Common myeloid progenitor, CD34-positive (primary cell): ENCODE measurements around the gene HCRTR1.

ENCODE experiments used
- CTCF ChIA-PET: fragments of 350-600 bp; sonication (Branson Sonifier 250); formaldehyde crosslinking; loops from one replicate; lab custom pipeline; 2021; ENCODE audit warnings: antibody characterized with exemption; lab: Charles Lee
- POLR2A ChIA-PET: fragments of 350-600 bp; sonication (Branson Sonifier 250); formaldehyde crosslinking; loops from one replicate; lab custom pipeline; 2021; ENCODE audit warnings: antibody characterized with exemption; lab: Charles Lee
- DNase-seq, 3 donors: peaks; one replicate each; pipeline versions ENCODE4 v3.0.0 to v3.0.0-alpha.2; 2013
- H3K27ac ChIP-seq, 2 experiments: 1 replicate in 1 of 2; 2 replicates in 1 of 2; pipeline ENCODE4 v1.7.0; 2013; ENCODE audit warnings: inconsistent platforms in 2 of 2, low read length in 2 of 2, mild to moderate bottlenecking in 2 of 2, low read depth in 1 of 2, moderate library complexity in 1 of 2; ENCODE audit not compliant: severe bottlenecking in 2 of 2, insufficient read depth in 1 of 2, poor library complexity in 1 of 2
- H3K27me3 ChIP-seq, 5 experiments: replicated peaks in 2 of 5; 1 replicate in 3 of 5; 2 replicates in 2 of 5; pipeline versions ENCODE4 v1.6.1 to v1.7.0; 2013; ENCODE audit warnings: low read length in 4 of 5, mild to moderate bottlenecking in 2 of 5, moderate library complexity in 2 of 5, inconsistent platforms in 1 of 5; ENCODE audit not compliant: insufficient read depth in 5 of 5, control insufficient read depth in 4 of 5
- H3K36me3 ChIP-seq, 4 experiments: 1 replicate in 2 of 4; 2 replicates in 2 of 4; pipeline versions ENCODE4 v1.6.1 to v1.7.0; 2013; ENCODE audit warnings: low read length in 3 of 4, control low read depth in 1 of 4, mild to moderate bottlenecking in 1 of 4; ENCODE audit not compliant: control insufficient read depth in 4 of 4, insufficient read depth in 4 of 4
- H3K4me1 ChIP-seq, 4 experiments: 1 replicate in 3 of 4; 2 replicates in 1 of 4; pipeline versions ENCODE4 v1.6.1 to v1.7.1; 2013; ENCODE audit warnings: low read length in 3 of 4, mild to moderate bottlenecking in 3 of 4, control low read depth in 1 of 4, inconsistent platforms in 1 of 4, moderate library complexity in 1 of 4; ENCODE audit not compliant: control insufficient read depth in 4 of 4, insufficient read depth in 4 of 4; ENCODE audit errors: control extremely low read depth in 1 of 4
- H3K4me3 ChIP-seq, 7 experiments: 1 replicate in 4 of 7; 2 replicates in 3 of 7; pipeline versions ENCODE4 v1.5.1 to v1.7.0; 2013; ENCODE audit warnings: mild to moderate bottlenecking in 7 of 7, low read length in 6 of 7, moderate library complexity in 6 of 7, inconsistent platforms in 2 of 7, low read depth in 2 of 7, control low read depth in 1 of 7; ENCODE audit not compliant: insufficient read depth in 4 of 7, control insufficient read depth in 1 of 7; ENCODE audit errors: extremely low read depth in 1 of 7
- H3K9me3 ChIP-seq, 5 experiments: 1 replicate in 4 of 5; 2 replicates in 1 of 5; pipeline versions ENCODE4 v1.6.1 to v1.7.1; 2013; ENCODE audit warnings: low read length in 4 of 5, mild to moderate bottlenecking in 2 of 5, inconsistent platforms in 1 of 5, low read depth in 1 of 5, moderate library complexity in 1 of 5; ENCODE audit not compliant: control insufficient read depth in 4 of 5, insufficient read depth in 2 of 5; ENCODE audit errors: control extremely low read depth in 1 of 5
- WGBS: methylation state at CpG from one replicate; pipeline ENCODE4 v1.1.5; 2013; ENCODE audit not compliant: insufficient coverage; 5-methylcytosine and 5-hydroxymethylcytosine counted together

Gene HCRTR1

DNA sequence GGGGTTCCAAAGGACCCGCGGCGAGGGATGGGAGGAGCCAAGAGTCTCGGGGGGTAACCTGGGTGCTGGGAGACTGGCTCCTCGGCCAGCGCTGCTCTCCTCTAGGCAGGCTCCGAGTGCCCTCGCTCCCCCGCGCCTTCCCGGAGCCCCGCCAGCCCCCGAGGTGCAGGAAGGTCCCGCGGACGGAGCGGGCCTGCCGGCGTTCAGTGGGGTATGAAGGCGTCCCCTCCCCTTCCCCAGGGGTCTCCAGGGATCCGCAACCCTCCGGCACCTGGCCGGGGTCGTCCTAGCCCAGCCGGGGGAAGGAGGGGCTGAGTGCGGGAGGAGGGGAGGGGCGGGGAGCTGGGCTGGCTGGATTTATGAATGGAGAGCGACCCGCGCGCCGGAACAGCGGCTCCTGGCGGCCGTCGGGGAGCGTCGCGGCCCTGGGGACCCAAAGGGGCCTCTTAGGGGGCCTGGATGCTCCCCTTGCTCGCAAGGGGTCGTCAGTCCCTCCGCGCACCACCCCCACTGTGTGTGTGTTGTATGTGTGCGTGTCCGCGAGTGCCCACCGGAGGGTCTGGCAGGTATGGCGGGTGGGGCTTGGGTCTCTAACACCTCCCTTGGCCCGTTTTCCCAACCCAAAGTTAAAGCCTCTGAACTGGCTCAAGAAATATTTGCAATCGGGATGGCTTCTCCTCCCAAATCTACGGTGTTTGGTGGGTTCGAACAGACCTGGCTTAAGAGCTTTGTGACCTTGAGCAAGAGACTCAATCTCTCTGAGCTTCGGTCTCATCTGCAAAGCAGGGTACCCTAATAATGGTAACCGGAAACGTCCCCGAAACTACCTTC is 642 bp downstream of the HCRTR1 start:
- ChIA-PET POLR2A (interaction anchor here (1.2 kb wide), 1 partner anchor 26 kb away, joined by 3 read pairs; the partner anchor contains the start of gene PEF1), CTCF (interaction anchor here (0.7 to 4.0 kb wide), 21 partner anchors 8 to 63 kb away, joined by 3 to 26 read pairs (median 7); partner anchors contain the start of gene PEF1)
- 21% methylated on average over 32 of the region's 56 CpGs for WGBS
- H3K36me3 ChIP-seq = no peaks in the 10 kb centered on the region
- H3K9me3 ChIP-seq = no peaks in the 10 kb centered on the region
- DNase-seq = peak; percentile 59 to 78 (median 74)
- peaks cover 0 to 12% (median 9%) of the 10 kb centered on the region in 5 experiments for H3K27me3 ChIP-seq
- H3K27ac ChIP-seq = no peak overlapping the region
- H3K4me1 ChIP-seq = peaks cover 0 to 10% (median 8%) of the 10 kb centered on the region in 4 experiments
- H3K4me3 ChIP-seq = peak overlapping the region in 6 of 7 experiments; percentile 33 to 74 (median 64)

GRCh38 chr1:31618916-31619846 is 1.7 kb downstream of the HCRTR1 start:
- Histone ChIP-seq H3K4me1 (peaks cover 0 to 10% (median 8%) of the 10 kb centered on the region in 4 experiments), H3K27ac (no peak overlapping the region), H3K27me3 (peaks cover 0 to 12% (median 9%) of the 10 kb centered on the region in 5 experiments), H3K36me3 (no peaks in the 10 kb centered on the region), H3K9me3 (no peaks in the 10 kb centered on the region), H3K4me3 (no peak overlapping the region)
- no peak for DNase-seq
- 89% methylated on average over 22 of the region's 23 CpGs for WGBS
- ChIA-PET CTCF (interaction anchor here (0.6 to 4.0 kb wide), 20 partner anchors 8 to 537 kb away, joined by 3 to 26 read pairs (median 7); partner anchors contain the start of gene PEF1), POLR2A (interaction anchor here (1.2 kb wide), 1 partner anchor 25 kb away, joined by 3 read pairs; the partner anchor contains the start of gene PEF1)

DNA sequence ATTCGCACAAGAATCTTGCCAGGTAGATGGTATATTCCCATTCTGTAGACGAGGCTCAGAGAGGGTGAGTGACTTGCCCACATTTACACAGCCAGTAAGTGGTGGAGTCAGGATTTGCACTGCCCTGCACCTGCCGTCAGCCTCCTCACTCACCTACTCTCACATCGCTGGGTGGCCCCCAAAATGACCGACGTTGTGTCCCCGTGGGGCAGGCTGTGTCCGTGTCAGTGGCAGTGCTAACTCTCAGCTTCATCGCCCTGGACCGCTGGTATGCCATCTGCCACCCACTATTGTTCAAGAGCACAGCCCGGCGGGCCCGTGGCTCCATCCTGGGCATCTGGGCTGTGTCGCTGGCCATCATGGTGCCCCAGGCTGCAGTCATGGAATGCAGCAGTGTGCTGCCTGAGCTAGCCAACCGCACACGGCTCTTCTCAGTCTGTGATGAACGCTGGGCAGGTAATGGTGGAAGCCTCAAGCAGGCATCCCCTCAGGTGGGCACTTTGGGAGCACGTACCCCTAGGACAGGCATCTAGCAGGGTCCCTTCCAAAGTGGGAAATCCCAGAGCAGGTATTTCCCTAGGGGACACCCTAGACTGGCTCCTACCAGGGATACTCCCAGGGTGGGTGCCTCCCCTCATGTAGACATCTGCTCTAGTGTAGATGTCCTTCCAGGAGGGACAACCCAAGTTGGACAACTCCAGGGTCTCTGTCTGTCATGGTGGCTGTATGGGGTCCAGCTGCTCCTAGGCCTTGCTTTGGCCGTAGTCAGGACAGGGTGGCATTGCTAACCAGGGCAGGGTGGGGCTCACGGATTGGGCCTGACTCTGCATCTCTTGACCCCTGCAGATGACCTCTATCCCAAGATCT is 3.4 kb downstream of the HCRTR1 start:
- POLR2A ChIA-PET = no interaction called here
- WGBS = 97% methylated on average over 20 of the region's 20 CpGs
- no peak overlapping the region for H3K4me3 ChIP-seq
- DNase-seq = no peak
- H3K4me1 ChIP-seq = peaks cover 0 to 10% (median 8%) of the 10 kb centered on the region in 4 experiments
- H3K9me3 ChIP-seq = no peaks in the 10 kb centered on the region
- no peak overlapping the region for H3K27ac ChIP-seq
- peaks cover 0 to 3% (median 0%) of the 10 kb centered on the region in 4 experiments for H3K36me3 ChIP-seq
- peaks cover 0 to 12% (median 9%) of the 10 kb centered on the region in 5 experiments for H3K27me3 ChIP-seq
- CTCF ChIA-PET = interaction anchor here (0.7 to 4.0 kb wide), 6 partner anchors 9 to 58 kb away, joined by 3 to 26 read pairs (median 3); no protein-coding TSS in a partner anchor

DNA sequence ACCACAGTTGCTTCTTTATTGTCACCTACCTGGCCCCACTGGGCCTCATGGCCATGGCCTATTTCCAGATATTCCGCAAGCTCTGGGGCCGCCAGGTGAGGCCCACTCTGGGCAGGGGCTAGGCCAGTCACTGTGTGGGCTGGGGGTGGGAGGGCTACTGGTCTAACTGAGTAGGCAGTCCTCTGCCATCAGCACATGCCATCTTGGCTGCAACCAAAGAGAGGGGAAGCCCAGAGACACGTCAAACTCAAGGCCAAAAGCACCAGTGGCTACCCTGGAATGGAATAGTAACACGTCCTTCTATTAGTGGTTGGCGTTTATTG is 4.0 kb downstream of the HCRTR1 start:
- CTCF ChIA-PET = interaction anchor here (0.8 to 1.8 kb wide), 3 partner anchors 11 to 51 kb away, joined by 3 read pairs; no protein-coding TSS in a partner anchor
- Histone ChIP-seq H3K27ac (no peak overlapping the region), H3K27me3 (peaks cover 0 to 12% (median 7%) of the 10 kb centered on the region in 5 experiments), H3K4me1 (peaks cover 0 to 10% (median 8%) of the 10 kb centered on the region in 4 experiments), H3K9me3 (no peaks in the 10 kb centered on the region), H3K4me3 (no peak overlapping the region), H3K36me3 (peaks cover 0 to 3% (median 0%) of the 10 kb centered on the region in 4 experiments)
- 100% methylated on average over 1 of the region's 5 CpGs for WGBS
- POLR2A ChIA-PET = no interaction called here
- DNase-seq = no peak

DNA sequence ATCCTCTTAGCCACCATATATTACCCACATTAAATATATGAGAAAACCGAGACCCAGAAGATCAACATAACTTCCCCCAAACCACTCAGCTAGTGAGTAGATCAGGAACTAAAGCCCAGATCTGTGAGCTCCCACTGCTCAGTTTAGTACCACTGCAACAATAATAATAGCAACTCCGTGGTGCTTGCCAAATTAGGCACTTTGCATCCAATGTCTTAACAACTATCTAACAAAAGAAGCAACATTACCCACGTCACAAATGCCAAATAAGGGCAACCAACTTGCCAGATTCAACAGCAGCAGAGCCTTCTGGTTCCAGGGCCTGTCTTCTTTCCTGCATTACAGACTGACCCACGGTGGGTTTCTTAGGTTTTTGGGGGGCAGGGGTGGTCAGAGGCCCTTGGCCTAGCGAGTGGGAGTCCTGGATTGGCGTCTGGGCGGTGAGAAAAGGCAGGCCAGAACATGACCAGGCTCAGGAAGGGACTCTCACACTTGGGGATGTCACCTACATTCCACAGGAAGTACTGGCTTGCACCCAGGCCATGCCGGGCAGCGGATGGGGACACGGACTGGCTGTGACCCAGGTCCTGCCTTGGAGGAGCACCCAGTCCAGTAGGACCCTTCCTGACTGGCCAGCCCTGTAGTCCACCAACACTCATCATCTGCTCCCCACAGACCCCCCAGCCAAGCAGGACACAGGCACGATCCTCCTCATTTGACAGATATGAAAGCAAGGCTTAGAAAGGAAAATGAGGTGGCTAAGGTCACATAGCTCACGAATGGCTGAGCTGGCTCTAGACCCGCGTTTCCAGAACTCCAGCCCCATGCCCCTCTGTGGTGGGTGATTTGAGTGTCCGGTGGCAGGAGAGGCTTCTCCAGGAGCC is 4.6 kb downstream of the HCRTR1 start:
- Histone ChIP-seq H3K36me3 (peaks cover 0 to 3% (median 1%) of the 10 kb centered on the region in 4 experiments), H3K27ac (no peak overlapping the region), H3K9me3 (no peaks in the 10 kb centered on the region), H3K4me3 (no peak overlapping the region), H3K4me1 (peaks cover 0 to 10% (median 7%) of the 10 kb centered on the region in 4 experiments), H3K27me3 (peaks cover 0 to 7% (median 2%) of the 10 kb centered on the region in 5 experiments)
- WGBS = 94% methylated on average over 9 of the region's 15 CpGs
- CTCF ChIA-PET = interaction anchor here (0.8 to 1.8 kb wide), 5 partner anchors 11 to 57 kb away, joined by 3 to 4 read pairs (median 3); no protein-coding TSS in a partner anchor
- POLR2A ChIA-PET = interaction anchor here (0.6 kb wide), 1 partner anchor 646 kb away, joined by 3 read pairs; no protein-coding TSS in a partner anchor
- no peak for DNase-seq
